ENCODE data around the gene TENM4.

DNA sequence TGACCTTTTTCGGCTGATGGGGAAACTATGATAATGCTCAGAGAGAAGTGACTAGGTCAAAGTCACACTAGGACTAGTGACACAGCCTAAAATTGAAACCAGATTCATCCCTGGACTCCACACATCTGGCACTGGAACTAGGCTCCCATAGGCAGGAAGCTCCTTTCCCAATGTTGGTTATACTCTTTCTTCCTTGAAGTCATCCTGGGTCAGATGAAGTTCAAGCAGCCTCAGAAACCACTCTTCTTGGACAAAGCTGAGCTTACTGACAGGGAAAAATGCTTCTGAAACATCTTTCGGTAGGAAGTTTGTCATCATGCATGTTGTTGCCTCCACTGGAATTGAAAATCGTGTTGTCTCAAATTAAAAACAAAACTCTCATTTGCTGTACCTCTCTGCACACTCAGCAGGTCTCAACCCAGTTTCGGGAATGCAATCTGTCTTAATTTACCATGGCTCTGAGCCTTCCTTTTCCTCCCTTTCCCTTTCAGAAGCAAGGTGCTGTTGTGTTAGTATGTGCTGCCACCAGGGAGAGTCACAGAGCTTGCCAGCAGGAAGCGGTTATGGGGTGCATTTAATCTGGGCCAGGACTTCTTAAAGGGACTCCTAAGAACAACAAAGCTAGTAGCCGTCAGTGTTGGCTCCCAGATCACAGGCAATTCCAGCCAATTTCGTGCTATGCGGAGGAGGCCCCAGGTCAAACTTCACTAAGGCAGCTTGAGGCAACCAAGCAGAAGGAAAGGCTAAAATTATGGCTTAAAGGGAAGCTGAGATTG is 384.8 kb downstream of the TENM4 start:
- TF ChIP-seq TBP (IDR thresholded peaks at IDR 0.05; ENCODE audit: low read depth, low read length), result no peak
- TF ChIP-seq MAFK (IDR thresholded peaks at IDR 0.05; ENCODE audit: low read depth, low read length), result no peak
